Measurements from ENCODE around the gene AMZ1.

DNA sequence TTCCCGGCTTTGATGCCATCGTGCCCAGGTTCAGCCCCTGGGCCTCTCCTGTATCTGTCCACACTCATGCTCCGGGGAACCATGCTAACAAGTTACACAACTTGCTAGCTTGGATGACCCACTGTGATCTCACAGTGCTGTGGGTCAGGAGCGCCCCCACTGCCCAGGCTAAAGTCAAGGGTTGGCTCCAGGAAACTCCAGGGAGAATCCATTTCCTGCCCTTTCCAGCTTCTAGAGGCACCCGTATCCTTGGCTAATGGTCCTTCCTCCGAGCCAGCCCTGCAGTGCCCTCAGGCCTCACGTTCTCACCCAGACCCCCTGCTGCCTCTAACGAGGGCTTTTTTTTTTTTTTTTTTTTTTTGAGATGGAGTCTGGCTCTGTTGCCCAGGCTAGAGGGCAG lies 19.5 kb downstream of the AMZ1 start:
- TF ChIP-seq POLR2A (IDR thresholded peaks at IDR 0.05; ENCODE audit: low read depth, low read length) (no peak), POU2F2 (IDR thresholded peaks at IDR 0.05; ENCODE audit: low read depth, low read length) (no peak), TAF1 (IDR thresholded peaks at IDR 0.05; ENCODE audit: low read depth, low read length) (no peak), SPI1 (IDR thresholded peaks at IDR 0.05; ENCODE audit: low read depth, low read length) (no peak)

All from GM12891 (cell line).